GM23338 (cell line): ENCODE data around the gene HIVEP1. TPM values are rescaled to one million over a fixed set of nuclear protein-coding genes. Genes with fewer than 3 reads are reported as not detected.

Source experiments
- ATAC-seq: fragments of 200-7000 bp; cut with Tn5 transposase; 3 replicates; pipeline ENCODE4 v1.9.1; 2020
- DNase-seq: peaks from one replicate; pipeline ENCODE4 v3.0.0-alpha.2; 2015; ENCODE audit warnings: low spot score
- H2AFZ ChIP-seq: fragments of 200-600 bp; sonication (generic); 2 replicates; pipeline ENCODE4 v1.8.0; 2016; ENCODE audit warnings: antibody characterized with exemption, mild to moderate bottlenecking, moderate library complexity
- H3F3A ChIP-seq: fragments of 200-600 bp; sonication (generic); replicated peaks from 2 replicates; pipeline ENCODE4 v1.8.0; 2017; ENCODE audit warnings: antibody characterized with exemption, mixed run types, low read depth
- H3K27ac ChIP-seq: fragments of 200-600 bp; sonication (generic); 2 replicates; pipeline ENCODE4 v1.6.1; 2016; ENCODE audit warnings: low read depth
- H3K27me3 ChIP-seq: fragments of 200-600 bp; sonication (generic); 2 replicates; pipeline ENCODE4 v1.8.0; 2016; ENCODE audit warnings: mild to moderate bottlenecking, mixed run types, moderate library complexity; ENCODE audit not compliant: insufficient read depth
- H3K36me3 ChIP-seq: fragments of 200-600 bp; sonication (generic); 2 replicates; pipeline ENCODE4 v1.8.0; 2016; ENCODE audit warnings: mild to moderate bottlenecking; ENCODE audit not compliant: insufficient read depth
- H3K4me1 ChIP-seq: fragments of 200-600 bp; sonication (generic); 2 replicates; pipeline ENCODE4 v1.8.0; 2016; ENCODE audit warnings: mild to moderate bottlenecking, moderate library complexity; ENCODE audit not compliant: insufficient read depth
- H3K4me2 ChIP-seq: fragments of 200-600 bp; sonication (generic); 2 replicates; pipeline ENCODE4 v1.7.1; 2017; ENCODE audit warnings: mixed run types
- H3K4me3 ChIP-seq: fragments of 200-600 bp; sonication (generic); 2 replicates; pipeline ENCODE4 v1.6.1; 2016; ENCODE audit warnings: mixed run types
- H3K79me2 ChIP-seq: fragments of 200-600 bp; sonication (generic); replicated peaks from 2 replicates; pipeline ENCODE4 v1.8.0; 2017; ENCODE audit warnings: mild to moderate bottlenecking; ENCODE audit not compliant: insufficient read depth
- H3K9me2 ChIP-seq: fragments of 200-600 bp; sonication (generic); 2 replicates; pipeline ENCODE4 v1.8.0; 2017; ENCODE audit not compliant: insufficient read depth
- H4K20me1 ChIP-seq: fragments of 200-600 bp; sonication (generic); replicated peaks from 2 replicates; pipeline ENCODE4 v1.8.0; 2017; ENCODE audit warnings: mild to moderate bottlenecking; ENCODE audit not compliant: insufficient read depth
- H3K27ac Mint-ChIP-seq: 2 replicates; pipeline ENCODE4 v1.8.0; 2020; ENCODE audit warnings: inconsistent platforms, mild to moderate bottlenecking, moderate library complexity, mixed read lengths
- H3K27me3 Mint-ChIP-seq: 3 replicates; pipeline ENCODE4 v1.8.0; 2022; ENCODE audit warnings: low read depth, mild to moderate bottlenecking, moderate library complexity, mixed read lengths, inconsistent platforms; ENCODE audit not compliant: insufficient read depth, poor library complexity
- H3K36me3 Mint-ChIP-seq: 3 replicates; pipeline ENCODE4 v1.8.0; 2021; ENCODE audit warnings: low read depth, mild to moderate bottlenecking, inconsistent platforms, moderate library complexity, mixed read lengths
- H3K4me1 Mint-ChIP-seq: 3 replicates; pipeline ENCODE4 v1.8.0; 2020; ENCODE audit warnings: mild to moderate bottlenecking, inconsistent platforms, mixed read lengths
- H3K4me3 Mint-ChIP-seq: 3 replicates; pipeline ENCODE4 v1.8.0; 2021; ENCODE audit warnings: moderate library complexity, mild to moderate bottlenecking, inconsistent platforms, mixed read lengths
- H3K9me3 Mint-ChIP-seq: 3 replicates; pipeline ENCODE4 v1.8.0; 2020; ENCODE audit warnings: moderate library complexity, mild to moderate bottlenecking, inconsistent platforms, mixed read lengths
- CREB1 ChIP-seq: fragments of 250-450 bp; sonication (Bioruptor Pico); IDR thresholded peaks from 2 replicates; pipeline ENCODE4 v1.5.0; 2020; ENCODE audit warnings: low read depth, mild to moderate bottlenecking, moderate library complexity
- CTCF ChIP-seq, 2 experiments: fragments of 200-600 bp in 1 of 2; sonication (generic) in 1 of 2; conservative IDR thresholded peaks; 2 replicates each; pipeline versions ENCODE4 v1.5.1 to v1.6.1; 2016 to 2017; ENCODE audit warnings: antibody characterized with exemption in 2 of 2, low read depth in 2 of 2, mild to moderate bottlenecking in 2 of 2, moderate library complexity in 1 of 2
- EZH2 ChIP-seq: fragments of 200-600 bp; sonication (generic); IDR thresholded peaks from one replicate; pipeline ENCODE4 v1.8.0; 2017; ENCODE audit warnings: antibody characterized with exemption, mild to moderate bottlenecking, low read depth; ENCODE audit not compliant: unreplicated experiment
- JUNB ChIP-seq: IDR thresholded peaks from one replicate; pipeline ENCODE4 v1.6.1; 2016; ENCODE audit warnings: antibody characterized with exemption; ENCODE audit not compliant: unreplicated experiment
- NANOG ChIP-seq: IDR thresholded peaks from 2 replicates; pipeline ENCODE4 v1.6.1; 2016; ENCODE audit warnings: antibody characterized with exemption, borderline replicate concordance
- STAT1 ChIP-seq: IDR thresholded peaks from one replicate; pipeline ENCODE4 v1.6.1; 2016; ENCODE audit warnings: antibody characterized with exemption; ENCODE audit not compliant: unreplicated experiment
- ZNF114 ChIP-seq: fragments of 250-450 bp; sonication (Bioruptor Pico); IDR thresholded peaks from 2 replicates; pipeline ENCODE4 v1.5.0; 2020; ENCODE audit warnings: mild to moderate bottlenecking, moderate library complexity
- ZNF331 ChIP-seq: fragments of 250-450 bp; sonication (Bioruptor Pico); IDR thresholded peaks from 2 replicates; pipeline ENCODE4 v1.5.0; 2020; ENCODE audit warnings: low read depth, mild to moderate bottlenecking, moderate library complexity
- polyA plus RNA-seq: library from polyadenylated mRNA; unstranded; fragments of >200 nt; fragmentation: Nextera tagmentation; extraction: Ambion mirVana; gene quantifications from 2 replicates; pipeline ENCODE4 v1.2.1, GENCODE V29; 2016
- total RNA-seq: library from RNA; depleted of rRNA; stranded (reverse); fragments of >200 nt; shearing (Covaris generic); gene quantifications from 2 replicates; pipeline ENCODE4 v1.2.3, GENCODE V29; 2014
- TF ChIP-seq, protein P1 (sequence below): fragments of 250-450 bp; sonication (Bioruptor Pico); IDR thresholded peaks from 2 replicates; pipeline ENCODE4 v1.5.0; 2020; ENCODE audit warnings: mild to moderate bottlenecking, moderate library complexity
- TF ChIP-seq, protein P2 (sequence below): IDR thresholded peaks from one replicate; pipeline ENCODE4 v1.6.1; 2018; ENCODE audit warnings: antibody characterized with exemption; ENCODE audit not compliant: unreplicated experiment

The HIVEP1 gene
- total and polyA plus RNA-seq, 2 experiments from 2014 or later = 10.1 to 21.7 TPM

GRCh38 chr6:12163744-12164507 is 151.8 kb downstream of the HIVEP1 start:
- Histone ChIP-seq H3K36me3 (no peaks in the 10 kb centered on the region), H3K27me3 (no peaks in the 10 kb centered on the region), H3K27ac (no peak overlapping the region), H4K20me1 (no peaks in the 10 kb centered on the region; the same call in 1 of the 2 replicates), H3K4me1 (no peaks in the 10 kb centered on the region), H2AFZ (no peak overlapping the region), H3F3A (no peaks in the 10 kb centered on the region), H3K4me3 (no peak overlapping the region), H3K9me2 (no peaks in the 10 kb centered on the region), H3K4me2 (no peak overlapping the region), H3K79me2 (no peaks in the 10 kb centered on the region)
- Mint-ChIP-seq H3K27ac (no peak overlapping the region; the same call in 1 of the 2 replicates), H3K27me3 (peaks cover 2% of the 10 kb centered on the region), H3K4me1 (no peaks in the 10 kb centered on the region; the same call in 2 of the 3 replicates), H3K9me3 (no peaks in the 10 kb centered on the region), H3K36me3 (peaks cover 31% of the 10 kb centered on the region), H3K4me3 (no peak overlapping the region)
- TF ChIP-seq STAT1 (no peak), ZNF331 (no peak), EZH2 (no peak), JUNB (no peak), NANOG (no peak), ZNF114 (CRISPR knock-in tag) (no peak), CTCF (conservative IDR thresholded peaks at IDR 0.05; ENCODE audit: low read depth in 2 of 2) (no peak), CREB1 (CRISPR knock-in tag) (no peak)
- TF ChIP-seq, protein P1, sequence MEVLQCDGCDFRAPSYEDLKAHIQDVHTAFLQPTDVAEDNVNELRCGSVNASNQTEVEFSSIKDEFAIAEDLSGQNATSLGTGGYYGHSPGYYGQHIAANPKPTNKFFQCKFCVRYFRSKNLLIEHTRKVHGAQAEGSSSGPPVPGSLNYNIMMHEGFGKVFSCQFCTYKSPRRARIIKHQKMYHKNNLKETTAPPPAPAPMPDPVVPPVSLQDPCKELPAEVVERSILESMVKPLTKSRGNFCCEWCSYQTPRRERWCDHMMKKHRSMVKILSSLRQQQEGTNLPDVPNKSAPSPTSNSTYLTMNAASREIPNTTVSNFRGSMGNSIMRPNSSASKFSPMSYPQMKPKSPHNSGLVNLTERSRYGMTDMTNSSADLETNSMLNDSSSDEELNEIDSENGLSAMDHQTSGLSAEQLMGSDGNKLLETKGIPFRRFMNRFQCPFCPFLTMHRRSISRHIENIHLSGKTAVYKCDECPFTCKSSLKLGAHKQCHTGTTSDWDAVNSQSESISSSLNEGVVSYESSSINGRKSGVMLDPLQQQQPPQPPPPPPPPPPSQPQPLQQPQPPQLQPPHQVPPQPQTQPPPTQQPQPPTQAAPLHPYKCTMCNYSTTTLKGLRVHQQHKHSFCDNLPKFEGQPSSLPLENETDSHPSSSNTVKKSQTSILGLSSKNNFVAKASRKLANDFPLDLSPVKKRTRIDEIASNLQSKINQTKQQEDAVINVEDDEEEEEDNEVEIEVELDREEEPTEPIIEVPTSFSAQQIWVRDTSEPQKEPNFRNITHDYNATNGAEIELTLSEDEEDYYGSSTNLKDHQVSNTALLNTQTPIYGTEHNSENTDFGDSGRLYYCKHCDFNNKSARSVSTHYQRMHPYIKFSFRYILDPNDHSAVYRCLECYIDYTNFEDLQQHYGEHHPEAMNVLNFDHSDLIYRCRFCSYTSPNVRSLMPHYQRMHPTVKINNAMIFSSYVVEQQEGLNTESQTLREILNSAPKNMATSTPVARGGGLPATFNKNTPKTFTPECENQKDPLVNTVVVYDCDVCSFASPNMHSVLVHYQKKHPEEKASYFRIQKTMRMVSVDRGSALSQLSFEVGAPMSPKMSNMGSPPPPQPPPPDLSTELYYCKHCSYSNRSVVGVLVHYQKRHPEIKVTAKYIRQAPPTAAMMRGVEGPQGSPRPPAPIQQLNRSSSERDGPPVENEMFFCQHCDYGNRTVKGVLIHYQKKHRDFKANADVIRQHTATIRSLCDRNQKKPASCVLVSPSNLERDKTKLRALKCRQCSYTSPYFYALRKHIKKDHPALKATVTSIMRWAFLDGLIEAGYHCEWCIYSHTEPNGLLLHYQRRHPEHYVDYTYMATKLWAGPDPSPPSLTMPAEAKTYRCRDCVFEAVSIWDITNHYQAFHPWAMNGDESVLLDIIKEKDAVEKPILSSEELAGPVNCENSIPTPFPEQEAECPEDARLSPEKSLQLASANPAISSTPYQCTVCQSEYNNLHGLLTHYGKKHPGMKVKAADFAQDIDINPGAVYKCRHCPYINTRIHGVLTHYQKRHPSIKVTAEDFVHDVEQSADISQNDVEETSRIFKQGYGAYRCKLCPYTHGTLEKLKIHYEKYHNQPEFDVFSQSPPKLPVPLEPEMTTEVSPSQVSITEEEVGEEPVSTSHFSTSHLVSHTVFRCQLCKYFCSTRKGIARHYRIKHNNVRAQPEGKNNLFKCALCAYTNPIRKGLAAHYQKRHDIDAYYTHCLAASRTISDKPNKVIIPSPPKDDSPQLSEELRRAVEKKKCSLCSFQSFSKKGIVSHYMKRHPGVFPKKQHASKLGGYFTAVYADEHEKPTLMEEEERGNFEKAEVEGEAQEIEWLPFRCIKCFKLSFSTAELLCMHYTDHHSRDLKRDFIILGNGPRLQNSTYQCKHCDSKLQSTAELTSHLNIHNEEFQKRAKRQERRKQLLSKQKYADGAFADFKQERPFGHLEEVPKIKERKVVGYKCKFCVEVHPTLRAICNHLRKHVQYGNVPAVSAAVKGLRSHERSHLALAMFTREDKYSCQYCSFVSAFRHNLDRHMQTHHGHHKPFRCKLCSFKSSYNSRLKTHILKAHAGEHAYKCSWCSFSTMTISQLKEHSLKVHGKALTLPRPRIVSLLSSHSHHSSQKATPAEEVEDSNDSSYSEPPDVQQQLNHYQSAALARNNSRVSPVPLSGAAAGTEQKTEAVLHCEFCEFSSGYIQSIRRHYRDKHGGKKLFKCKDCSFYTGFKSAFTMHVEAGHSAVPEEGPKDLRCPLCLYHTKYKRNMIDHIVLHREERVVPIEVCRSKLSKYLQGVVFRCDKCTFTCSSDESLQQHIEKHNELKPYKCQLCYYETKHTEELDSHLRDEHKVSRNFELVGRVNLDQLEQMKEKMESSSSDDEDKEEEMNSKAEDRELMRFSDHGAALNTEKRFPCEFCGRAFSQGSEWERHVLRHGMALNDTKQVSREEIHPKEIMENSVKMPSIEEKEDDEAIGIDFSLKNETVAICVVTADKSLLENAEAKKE (CRISPR knock-in tag) = no peak
- TF ChIP-seq, protein P2, sequence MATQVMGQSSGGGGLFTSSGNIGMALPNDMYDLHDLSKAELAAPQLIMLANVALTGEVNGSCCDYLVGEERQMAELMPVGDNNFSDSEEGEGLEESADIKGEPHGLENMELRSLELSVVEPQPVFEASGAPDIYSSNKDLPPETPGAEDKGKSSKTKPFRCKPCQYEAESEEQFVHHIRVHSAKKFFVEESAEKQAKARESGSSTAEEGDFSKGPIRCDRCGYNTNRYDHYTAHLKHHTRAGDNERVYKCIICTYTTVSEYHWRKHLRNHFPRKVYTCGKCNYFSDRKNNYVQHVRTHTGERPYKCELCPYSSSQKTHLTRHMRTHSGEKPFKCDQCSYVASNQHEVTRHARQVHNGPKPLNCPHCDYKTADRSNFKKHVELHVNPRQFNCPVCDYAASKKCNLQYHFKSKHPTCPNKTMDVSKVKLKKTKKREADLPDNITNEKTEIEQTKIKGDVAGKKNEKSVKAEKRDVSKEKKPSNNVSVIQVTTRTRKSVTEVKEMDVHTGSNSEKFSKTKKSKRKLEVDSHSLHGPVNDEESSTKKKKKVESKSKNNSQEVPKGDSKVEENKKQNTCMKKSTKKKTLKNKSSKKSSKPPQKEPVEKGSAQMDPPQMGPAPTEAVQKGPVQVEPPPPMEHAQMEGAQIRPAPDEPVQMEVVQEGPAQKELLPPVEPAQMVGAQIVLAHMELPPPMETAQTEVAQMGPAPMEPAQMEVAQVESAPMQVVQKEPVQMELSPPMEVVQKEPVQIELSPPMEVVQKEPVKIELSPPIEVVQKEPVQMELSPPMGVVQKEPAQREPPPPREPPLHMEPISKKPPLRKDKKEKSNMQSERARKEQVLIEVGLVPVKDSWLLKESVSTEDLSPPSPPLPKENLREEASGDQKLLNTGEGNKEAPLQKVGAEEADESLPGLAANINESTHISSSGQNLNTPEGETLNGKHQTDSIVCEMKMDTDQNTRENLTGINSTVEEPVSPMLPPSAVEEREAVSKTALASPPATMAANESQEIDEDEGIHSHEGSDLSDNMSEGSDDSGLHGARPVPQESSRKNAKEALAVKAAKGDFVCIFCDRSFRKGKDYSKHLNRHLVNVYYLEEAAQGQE = no peak
- no peak for ATAC-seq
- no peak for DNase-seq
